AG08395 (cell line): ENCODE measurements around the gene KRTAP2-2.

ENCODE experiments used
- DNase-seq: peaks from one replicate; pipeline ENCODE4 v3.0.0; 2012; ENCODE audit warnings: mixed read lengths, low spot score

The KRTAP2-2 gene

DNA sequence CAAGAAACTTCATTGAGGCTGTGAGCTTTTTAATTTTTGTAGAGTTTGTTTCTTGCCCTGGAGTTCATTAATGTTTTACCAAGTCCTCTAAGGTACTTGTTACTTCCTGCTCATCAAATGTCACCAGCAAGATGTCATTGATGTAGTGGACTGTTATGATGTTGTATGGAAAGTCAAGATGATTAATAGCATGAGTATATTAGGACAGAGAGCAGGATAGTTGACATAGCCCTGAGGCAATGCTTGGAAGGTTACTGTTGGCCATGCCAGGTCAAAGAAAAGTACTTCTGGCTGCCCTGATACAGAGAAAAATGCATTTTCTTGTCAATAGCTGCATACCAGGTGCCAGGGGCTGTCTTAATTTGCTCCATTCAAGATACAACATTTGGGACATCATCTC, 34.7 kb downstream of the KRTAP2-2 start:
- DNase-seq = no peak

DNA sequence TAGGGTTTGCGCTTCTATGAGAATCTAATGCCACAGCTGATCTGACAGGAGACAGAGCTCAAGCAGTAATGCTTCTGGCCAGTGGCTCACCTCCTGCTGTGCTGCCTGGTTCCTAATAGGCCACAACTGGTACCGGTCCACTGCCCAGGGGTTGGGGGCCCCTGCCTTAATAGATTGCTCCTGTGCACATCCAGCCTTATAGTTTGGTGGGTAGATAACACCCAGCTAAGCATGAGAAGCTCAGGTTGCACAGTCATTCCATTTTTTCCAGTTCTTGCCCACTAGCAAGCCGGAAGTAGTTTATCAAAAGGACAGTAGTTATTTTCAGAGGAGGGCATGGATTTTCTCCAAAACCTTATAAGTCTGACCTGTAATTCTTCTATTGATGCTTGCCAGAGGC, 35.6 kb downstream of the KRTAP2-2 start:
- DNase-seq = no peak

DNA sequence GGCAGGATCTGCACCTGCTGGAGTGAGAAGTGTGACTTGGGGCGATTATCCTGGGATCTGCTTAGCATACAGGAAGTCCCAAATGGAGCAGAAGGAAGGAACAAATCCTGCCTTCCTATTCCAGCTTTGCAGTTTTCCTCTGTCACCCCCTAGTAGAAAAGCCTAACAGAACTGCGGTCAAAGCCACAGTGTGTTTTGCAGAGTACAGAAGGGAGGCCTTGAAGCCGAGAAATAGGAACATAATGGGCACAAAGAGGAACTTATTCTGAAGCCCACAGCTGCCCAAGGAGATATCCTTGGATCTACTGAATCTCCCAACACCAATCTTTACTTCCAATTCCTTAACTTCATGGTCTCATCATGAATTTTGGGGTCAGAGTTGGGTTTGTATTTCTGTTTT, 36.5 kb downstream of the KRTAP2-2 start:
- no peak for DNase-seq

DNA sequence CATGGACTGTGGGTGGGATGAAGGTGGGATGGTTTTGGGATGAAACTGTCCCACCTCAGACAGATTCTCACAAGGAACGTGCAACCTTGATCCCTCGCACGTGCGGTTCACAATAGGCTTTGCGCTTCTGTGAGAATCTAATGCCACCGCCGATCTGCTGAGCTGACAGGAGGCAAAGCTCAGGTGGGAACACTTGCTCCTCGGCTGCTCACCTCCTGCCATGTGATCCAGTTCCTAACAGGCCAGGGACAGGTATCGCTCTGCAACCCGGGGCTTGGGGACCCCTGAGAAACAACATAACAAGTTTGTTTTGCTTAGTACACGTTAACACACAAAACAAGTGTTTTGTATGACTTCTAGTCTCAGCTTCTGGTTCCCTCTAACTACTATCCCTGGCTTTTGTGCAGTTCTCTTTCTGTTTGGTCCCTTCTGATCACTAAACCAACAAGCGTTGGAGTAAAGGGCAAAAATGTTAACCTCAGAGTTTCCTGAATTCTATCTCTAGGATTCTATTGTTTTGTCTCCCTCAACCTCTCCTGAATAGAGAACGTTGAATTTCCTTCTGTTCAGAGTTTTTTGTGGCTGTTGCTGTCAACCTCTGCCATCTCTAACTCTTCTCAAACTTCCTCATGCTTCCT, 38.3 kb downstream of the KRTAP2-2 start:
- no peak for DNase-seq

DNA sequence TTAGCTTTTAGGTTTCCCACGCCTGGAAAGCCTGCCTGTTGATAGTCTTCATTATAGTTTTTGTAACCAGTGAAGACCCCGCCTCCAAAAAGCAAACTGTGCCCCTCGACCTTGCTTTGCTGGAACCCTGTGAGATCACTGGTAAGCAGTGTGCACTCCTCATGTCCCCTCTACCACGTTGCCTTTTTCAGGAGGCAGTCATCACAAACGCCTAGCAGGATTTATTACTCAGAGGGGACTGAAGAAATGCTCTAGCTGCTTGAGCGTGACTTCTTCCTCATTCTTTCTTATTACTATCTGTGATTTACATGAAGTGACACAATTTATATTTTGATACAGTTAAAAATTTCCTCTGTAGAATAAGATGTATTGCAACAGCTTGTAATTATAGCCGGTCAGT, 39.6 kb downstream of the KRTAP2-2 start:
- DNase-seq = no peak

DNA sequence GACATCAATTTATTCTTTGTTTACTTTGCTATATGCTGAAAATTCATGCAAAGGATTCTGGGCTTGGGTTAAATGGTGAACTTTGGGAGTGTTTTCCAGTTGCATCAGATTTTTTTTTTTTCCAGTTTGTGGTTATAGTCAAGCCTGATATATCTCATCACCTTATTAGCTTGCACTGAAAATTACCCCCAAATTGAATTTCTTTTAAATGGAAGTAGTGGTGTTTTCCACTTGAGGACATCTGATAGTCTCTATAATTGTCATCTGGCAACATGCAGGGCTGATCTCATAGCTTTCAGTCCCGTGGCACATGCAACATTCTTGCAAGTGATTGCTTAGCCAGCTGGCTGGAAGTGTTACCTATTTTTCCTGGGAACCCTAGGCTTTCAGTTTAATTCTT, 41.4 kb downstream of the KRTAP2-2 start:
- DNase-seq = peak; percentile 62

DNA sequence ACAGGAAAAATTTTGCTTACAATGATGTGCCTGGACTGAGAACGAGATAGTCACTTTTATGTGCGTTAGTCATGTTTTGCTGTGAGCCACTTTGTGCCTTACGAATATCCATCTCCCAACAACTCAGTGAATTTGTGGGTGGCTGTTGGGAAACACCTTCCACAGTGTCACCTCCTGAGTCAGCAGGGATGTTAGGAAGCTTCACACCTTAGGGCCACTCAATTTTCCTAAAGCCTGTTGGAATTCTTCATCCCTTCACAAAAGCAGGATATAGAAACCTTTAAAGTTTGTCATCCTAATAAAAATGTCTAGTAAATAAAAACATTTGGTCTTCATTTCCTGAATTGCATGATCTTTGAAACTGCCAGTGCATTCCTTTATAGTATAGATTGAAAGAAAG, 41.8 kb downstream of the KRTAP2-2 start:
- peak; percentile 36 for DNase-seq

DNA sequence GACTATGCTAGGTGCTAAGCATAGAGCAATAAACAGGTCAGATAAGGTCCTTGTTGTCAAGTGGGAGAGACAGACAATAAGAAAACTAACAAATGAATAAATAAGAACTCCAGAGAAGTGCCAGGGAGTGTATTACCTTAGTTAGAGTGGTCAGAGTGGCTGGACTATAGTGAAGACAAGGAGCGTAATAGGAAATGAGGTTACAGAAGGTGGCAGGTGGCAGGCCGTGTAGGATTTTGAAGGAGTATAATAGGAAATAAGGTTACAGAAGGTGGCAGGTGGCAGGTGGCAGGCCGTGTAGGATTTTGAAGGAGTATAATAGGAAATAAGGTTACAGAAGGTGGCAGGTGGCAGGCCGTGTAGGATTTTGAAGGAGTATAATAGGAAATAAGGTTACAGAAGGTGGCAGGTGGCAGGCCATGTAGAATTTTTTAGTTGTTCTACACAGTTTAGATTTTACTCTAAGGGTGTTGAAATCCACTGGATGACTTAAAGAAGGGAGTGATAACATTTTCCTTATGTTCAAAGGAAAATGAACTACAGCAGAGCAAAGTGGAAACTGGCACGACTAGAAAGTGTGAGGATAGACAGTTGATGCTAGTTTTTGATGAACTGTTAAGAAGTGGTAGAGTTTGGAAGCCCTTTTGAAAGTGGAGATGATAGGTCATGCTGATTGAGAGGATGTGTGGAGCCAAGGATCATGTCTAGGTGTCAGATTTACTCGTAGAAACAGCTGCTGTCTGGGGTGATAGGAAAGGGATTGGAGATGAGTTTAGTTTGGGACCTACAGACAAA, 42.5 kb downstream of the KRTAP2-2 start:
- DNase-seq = no peak

DNA sequence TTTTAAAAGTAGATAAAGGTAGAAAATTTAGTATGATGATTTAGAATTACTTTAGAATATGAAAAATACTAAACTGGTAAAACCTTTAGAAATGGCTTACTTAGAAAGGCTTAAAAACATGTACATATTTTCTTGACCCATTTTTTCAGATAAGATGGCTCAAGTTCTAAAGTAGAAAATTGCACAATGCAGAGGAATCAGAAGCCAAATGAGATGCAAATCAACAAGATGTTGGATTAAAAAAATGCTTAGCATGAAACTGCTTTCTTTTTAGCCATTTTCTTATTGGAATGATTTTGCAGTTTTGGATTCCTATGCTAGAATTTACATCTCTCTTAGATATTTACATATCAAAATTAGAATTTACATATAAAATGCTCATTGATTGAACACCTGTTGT, 44.6 kb downstream of the KRTAP2-2 start:
- no peak for DNase-seq

DNA sequence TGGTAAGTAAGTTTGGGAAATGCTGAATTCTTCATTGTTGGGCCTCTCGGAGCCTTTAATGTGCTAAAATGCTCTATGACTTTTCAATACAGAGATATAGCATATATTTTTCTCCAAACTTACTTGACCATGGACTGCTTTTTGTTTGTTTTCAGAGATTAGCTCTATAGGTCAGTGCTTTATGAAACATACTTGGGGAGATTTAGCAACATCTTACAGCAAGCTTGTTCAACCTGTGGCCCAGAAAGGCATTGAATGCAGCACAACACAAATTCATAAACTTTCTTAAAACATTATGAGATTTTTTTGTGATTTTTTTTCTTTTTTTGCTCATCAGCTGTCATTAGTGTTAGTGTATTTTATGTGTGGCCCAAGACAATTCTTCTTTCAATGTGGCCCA, 45.1 kb downstream of the KRTAP2-2 start:
- no peak for DNase-seq

DNA sequence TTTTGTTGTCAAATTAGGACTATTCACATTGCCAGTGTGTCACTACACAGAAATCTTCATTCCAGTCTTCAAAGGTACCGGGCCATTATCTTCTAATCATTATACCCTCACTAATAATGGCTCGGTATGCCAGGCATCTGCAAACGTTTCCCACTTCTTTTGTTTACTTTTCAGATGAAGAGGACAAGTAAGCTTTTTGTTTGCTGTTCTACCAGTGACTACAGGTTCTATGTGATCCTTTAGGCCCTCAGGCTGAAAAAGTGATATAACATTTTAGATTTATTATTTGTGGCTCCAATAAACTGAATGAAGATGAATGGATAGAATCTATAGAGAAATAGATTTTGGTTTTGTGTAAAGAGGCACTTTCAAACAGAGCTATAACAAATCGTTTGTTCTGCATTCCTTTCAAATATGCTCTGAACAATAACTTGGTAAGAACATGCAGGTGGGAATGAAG, 45.7 kb downstream of the KRTAP2-2 start:
- DNase-seq = no peak

DNA sequence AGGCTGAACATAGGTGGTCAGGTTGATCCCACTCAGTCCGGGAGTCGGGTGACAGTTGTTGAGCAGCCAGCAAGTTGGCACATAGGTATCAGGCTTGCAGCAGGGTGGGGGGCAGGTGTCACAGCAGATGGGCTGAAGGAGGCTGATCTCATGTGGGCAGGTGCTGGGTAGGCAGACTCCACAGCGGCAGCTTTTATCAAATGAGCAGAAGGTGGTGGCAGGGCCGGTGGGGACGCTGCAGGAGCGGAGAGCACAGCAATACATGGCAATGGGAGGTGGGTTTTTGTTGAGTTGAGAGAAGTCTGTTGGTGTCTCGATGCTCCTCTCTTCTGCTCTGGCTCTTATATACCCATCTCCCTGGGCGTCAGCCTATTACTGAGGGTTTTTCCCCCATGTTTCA, 46.2 kb downstream of the KRTAP2-2 start, which contains the start of gene KRTAP3-1:
Gene KRTAP3-1 (minus strand): TSS at position 318 of the 400 bp plus-strand sequence. CDS start 54 bp downstream, at position 264.
- no peak for DNase-seq
